ENCODE measurements around the gene ST6GAL2. TPM values are rescaled to one million over a fixed set of nuclear protein-coding genes. Genes with fewer than 3 reads are reported as not detected.

Gene ST6GAL2
- polyA plus RNA-seq, 6 donors from 2014 or later: not detected

DNA sequence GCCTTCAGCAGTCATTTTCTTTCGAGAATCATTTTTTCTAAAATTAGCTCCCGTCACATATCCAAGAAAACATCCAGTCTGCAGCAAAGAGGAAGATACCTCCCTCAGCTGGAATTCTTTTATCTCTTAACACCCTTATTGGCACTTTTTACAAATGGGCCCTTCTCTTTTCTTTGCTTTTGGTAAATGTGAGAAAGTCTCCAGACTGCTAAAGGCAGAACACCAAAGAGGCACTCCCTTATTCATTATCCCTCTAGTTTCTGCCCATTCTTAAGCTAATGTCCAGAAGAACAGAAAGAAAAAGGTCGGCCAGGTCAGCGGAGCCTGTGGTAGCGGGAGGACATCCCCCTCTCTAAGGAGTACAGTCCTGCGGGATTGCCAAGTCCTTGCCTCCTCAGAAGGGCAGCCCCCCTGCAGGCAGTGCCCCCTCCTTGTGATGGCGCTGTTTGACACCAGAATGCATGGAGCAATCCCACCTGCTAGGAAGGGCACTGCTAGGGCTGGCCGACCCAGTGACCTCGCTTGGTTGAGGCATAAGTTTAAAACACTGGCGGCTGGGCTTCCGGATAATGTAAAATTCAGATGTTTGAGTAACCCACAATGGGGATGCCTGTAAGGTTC, 34.0 kb downstream of the ST6GAL2 start:
- DNase-seq: no peak
- no peaks in the 10 kb centered on the region for H3K36me3 Mint-ChIP-seq
- H3K9me3 Mint-ChIP-seq: no peaks in the 10 kb centered on the region
- H3K27ac Mint-ChIP-seq: no peak overlapping the region
- no peaks in the 10 kb centered on the region for H3K27me3 Mint-ChIP-seq
- ATAC-seq (ENCODE audit: low read depth in 2 of 2): no peak
- H3K4me1 Mint-ChIP-seq: no peaks in the 10 kb centered on the region
- no peak overlapping the region for H3K4me3 Mint-ChIP-seq

DNA sequence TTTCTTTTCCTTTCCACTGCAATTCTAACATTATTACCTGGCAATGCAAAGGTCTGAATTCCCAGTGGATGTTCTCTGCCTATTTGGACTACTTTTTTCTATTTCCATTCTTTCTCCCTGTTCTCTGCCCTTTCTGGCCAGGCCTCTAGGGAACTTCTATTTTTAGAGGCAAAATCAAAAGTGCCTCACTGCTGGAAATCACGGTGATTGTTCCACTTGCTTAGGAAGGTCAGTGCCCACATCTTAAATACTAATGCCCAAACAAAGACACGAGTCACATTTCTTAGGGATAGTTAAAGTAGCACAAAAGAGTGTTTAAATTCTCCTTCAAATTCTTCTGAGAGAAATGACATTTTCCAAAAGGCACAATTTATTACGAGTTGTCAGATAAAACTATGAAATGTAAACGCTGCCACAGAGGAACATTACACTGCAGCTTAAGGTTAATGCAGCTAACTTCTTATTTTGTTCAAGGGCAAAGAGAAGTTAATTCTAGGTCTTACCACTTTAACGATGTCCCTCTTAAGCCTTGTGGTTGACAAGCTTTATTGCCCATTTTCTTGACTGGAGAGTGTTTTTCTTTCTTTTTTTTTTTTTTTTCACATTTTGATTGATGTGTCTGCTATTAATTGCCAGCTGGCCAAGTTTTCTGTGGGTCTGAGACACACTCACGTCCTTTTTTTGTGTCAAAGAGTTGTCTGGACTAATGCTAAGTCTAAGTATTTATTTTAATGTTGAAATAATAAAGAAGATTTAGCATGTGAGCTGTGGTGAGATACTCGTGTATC, 34.7 kb downstream of the ST6GAL2 start:
- H3K4me1 Mint-ChIP-seq: no peaks in the 10 kb centered on the region
- DNase-seq (no peak), ATAC-seq (ENCODE audit: low read depth in 2 of 2) (no peak)
- no peaks in the 10 kb centered on the region for H3K27me3 Mint-ChIP-seq
- H3K27ac Mint-ChIP-seq: no peak overlapping the region
- no peaks in the 10 kb centered on the region for H3K36me3 Mint-ChIP-seq
- no peaks in the 10 kb centered on the region for H3K9me3 Mint-ChIP-seq
- no peak overlapping the region for H3K4me3 Mint-ChIP-seq

DNA sequence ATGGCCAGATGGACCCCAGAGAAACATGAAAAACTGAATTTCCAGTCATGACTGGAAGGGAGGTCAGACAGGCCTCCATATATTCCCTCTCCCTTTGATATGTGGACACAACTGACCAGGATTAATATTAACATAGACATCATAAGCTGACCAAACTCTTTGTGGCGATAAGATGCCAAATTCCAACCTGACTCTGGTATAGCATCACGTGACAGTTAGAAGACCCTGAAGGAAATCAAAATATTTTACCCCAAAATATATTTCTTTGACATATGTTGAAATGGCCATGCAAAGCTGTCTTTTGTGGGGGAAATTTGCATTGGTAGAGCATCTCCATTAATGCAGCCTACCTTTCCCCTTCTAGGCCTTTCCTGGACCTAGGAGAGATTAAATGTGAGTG, 36.7 kb downstream of the ST6GAL2 start:
- peaks cover 0 to 4% (median 0%) of the 10 kb centered on the region in 7 donors for H3K9me3 Mint-ChIP-seq
- no peak for ATAC-seq (ENCODE audit: low read depth in 2 of 2)

DNA sequence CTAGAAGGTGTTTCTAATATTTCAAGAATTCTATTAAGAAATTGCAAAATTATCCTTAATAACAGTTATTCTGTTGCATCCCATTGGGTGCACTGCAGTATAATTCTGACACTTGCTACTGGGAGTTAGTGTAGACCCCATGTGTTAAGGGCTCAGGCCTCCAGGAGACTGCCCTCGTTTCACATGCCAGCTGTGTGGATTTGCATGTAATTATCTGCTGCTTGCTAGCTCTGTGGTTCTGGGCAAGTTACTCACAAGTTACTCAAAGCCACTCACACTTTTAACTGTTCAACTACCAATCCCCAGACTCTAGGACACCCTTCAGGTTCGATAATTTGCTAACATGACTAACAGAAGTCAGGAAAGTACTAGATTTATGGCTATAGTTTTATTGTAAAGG, 38.6 kb downstream of the ST6GAL2 start:
- Mint-ChIP-seq H3K36me3 (no peaks in the 10 kb centered on the region), H3K4me1 (no peaks in the 10 kb centered on the region), H3K27me3 (no peaks in the 10 kb centered on the region), H3K4me3 (no peak overlapping the region), H3K9me3 (peaks cover 0 to 4% (median 0%) of the 10 kb centered on the region in 7 donors), H3K27ac (peak overlapping the region in 1 of 6 donors; percentile 18)
- DNase-seq (no peak), ATAC-seq (ENCODE audit: low read depth in 2 of 2) (no peak)

More for the DNA sequence above, 36.7 kb downstream of the ST6GAL2 start:
- H3K27ac Mint-ChIP-seq: no peak overlapping the region
- H3K4me3 Mint-ChIP-seq: no peak overlapping the region
- no peaks in the 10 kb centered on the region for H3K36me3 Mint-ChIP-seq
- H3K27me3 Mint-ChIP-seq: no peaks in the 10 kb centered on the region
- no peak for DNase-seq
- no peaks in the 10 kb centered on the region for H3K4me1 Mint-ChIP-seq

DNA sequence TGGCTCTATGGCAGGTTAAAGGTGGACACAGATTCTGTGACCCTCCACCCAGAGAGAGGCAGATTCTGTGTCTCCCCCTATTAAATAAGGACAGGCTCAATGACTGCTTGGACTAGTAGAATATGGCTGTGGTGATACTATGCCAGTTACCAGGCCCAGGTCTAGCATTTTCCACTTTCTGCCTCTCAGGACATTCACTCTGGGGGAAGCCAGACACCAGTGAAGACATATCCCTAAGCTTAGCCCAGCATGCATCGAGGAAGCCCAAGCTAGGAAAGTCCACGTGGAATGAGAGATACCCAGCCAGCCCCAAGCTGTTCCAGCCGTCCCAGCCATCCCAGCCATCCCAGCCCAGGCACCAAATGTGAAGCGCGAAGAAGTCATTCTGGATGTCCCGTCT, 40.3 kb downstream of the ST6GAL2 start:
- no peak overlapping the region for H3K27ac Mint-ChIP-seq
- ATAC-seq (ENCODE audit: low read depth in 2 of 2): no peak
- H3K27me3 Mint-ChIP-seq: no peaks in the 10 kb centered on the region
- H3K9me3 Mint-ChIP-seq: peaks cover 0 to 9% (median 0%) of the 10 kb centered on the region in 7 donors
- H3K4me3 Mint-ChIP-seq: no peak overlapping the region
- H3K4me1 Mint-ChIP-seq: no peaks in the 10 kb centered on the region
- no peaks in the 10 kb centered on the region for H3K36me3 Mint-ChIP-seq
- no peak for DNase-seq

DNA sequence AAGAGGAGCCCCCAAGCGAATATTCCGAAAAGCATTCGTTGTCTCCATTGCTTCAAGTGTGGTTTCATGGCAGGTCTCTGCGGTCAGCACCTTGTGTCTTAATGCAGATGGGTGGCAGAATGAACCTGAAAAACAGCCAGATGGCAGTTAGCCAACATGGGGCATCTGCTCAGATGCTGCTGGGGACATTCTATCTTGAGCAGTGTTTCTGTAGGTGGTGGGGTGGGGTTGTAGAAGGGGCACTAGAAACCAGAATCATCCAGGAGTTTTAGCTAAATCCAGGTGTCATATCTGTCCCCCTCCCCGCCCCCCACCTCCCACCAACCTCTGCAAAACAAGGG, 42.1 kb downstream of the ST6GAL2 start:
- Mint-ChIP-seq H3K9me3 (peaks cover 0 to 9% (median 0%) of the 10 kb centered on the region in 7 donors), H3K36me3 (no peaks in the 10 kb centered on the region), H3K4me3 (no peak overlapping the region), H3K27ac (no peak overlapping the region), H3K27me3 (no peaks in the 10 kb centered on the region), H3K4me1 (no peaks in the 10 kb centered on the region)
- DNase-seq (no peak), ATAC-seq (ENCODE audit: low read depth in 2 of 2) (no peak)

DNA sequence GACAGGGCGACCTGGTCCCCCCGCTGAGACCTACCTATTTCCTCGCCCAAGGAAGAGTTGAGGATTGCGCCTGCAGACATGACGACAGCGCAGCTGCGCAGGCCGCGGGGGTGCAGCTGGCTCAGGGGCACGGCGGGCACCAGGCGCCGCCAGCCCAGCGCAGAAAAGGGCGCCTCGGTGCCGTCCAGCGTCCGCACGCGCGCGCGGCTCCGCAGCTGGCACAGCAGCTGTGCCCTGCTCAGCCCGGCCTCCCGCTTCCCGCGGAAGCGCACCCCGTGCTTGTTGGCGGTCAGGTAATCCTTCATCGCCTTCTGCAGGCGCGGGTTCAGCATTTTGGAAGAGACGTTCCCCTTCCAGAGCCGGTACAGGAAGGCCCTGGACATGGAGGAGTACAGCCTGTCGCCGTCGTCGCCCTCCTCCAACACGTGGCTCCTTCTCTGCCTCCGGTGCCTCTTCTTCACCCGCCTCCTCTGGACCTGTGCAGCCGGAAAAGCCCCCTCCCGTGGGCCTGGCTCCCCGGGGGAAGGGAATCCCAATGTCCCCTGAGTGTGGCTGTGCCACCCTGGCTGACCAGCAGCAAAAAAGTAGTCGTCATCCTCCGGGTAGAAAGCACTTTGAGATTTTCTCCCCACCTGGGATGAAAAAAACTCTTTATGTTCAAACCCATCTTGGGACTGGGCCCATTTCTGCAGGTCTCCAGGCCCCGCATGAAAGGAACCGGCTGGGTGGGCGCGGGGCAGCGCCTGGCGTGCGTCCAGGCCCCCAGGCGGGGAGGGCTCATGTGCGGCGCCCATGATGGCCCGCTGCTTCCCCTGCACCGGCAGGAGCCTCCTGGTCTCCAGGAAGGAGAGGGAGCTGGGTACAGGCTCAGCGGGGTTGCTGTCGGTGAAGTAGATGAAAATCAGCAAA, 42.7 kb downstream of the ST6GAL2 start:
- H3K9me3 Mint-ChIP-seq: peaks cover 0 to 9% (median 0%) of the 10 kb centered on the region in 7 donors

DNA sequence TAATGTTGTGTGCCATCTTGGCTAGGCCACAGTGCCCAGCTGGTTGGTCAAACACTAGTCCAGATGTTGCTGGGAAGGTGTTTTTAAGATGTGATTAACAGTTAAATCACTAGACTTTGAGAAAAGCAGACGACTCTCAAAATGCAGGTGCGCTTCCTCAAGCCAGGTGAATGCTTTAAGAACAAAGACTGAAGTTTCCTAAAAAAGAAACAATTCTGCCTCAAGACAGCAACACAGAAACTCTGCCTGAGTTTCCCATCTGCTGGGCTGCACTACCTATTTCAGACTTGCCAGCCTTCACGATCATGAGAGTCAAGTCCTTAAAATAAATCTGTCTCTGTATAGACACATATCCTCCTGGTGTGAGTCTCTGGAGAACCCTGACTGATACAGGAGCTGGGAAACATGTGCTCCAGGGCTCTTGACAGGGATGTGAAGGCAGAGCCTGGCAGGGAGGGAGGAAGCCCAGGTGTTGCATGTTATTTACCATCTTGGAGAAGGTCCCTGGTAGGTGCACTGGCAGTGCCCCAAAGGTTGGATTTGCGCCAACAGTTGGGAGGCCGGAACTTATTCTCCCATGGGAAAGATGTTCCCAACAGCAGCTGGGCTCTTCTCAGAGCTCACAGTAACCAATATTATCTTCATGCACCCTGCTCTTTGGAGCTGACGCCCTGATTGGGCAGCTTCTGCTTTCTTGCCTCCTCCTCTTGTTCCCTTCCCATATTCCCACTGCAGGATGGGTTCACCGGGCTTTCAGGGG, 43.9 kb downstream of the ST6GAL2 start:
- H3K36me3 Mint-ChIP-seq: no peaks in the 10 kb centered on the region
- DNase-seq (no peak), ATAC-seq (ENCODE audit: low read depth in 2 of 2) (no peak)
- H3K9me3 Mint-ChIP-seq: peaks cover 0 to 9% (median 0%) of the 10 kb centered on the region in 7 donors
- H3K4me1 Mint-ChIP-seq: no peaks in the 10 kb centered on the region
- H3K27me3 Mint-ChIP-seq: no peaks in the 10 kb centered on the region
- H3K4me3 Mint-ChIP-seq: no peak overlapping the region
- no peak overlapping the region for H3K27ac Mint-ChIP-seq

More for the DNA sequence above, 42.7 kb downstream of the ST6GAL2 start:
- no peaks in the 10 kb centered on the region for H3K4me1 Mint-ChIP-seq
- H3K27ac Mint-ChIP-seq: no peak overlapping the region
- no peaks in the 10 kb centered on the region for H3K27me3 Mint-ChIP-seq
- ATAC-seq (ENCODE audit: low read depth in 2 of 2): no peak
- no peaks in the 10 kb centered on the region for H3K36me3 Mint-ChIP-seq
- no peak for DNase-seq
- H3K4me3 Mint-ChIP-seq: no peak overlapping the region

DNA sequence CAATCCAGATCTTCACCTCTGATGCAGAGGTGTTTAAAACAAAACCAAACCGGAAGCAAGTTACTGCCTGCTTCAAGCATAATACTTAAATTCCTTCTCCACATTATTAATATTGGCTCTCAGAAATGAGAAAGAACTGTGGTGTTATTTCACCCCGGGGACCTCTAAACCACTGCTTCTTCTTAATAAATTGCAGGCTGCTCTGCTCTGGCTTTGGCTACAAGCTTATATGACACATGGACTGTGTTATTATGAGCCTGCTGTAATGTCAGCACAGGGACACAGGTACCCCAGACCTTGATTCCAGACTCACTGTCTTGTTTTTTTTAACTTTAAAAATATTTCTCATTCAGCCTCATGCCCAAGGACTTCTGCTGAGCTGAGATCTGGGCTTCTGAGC, 45.1 kb downstream of the ST6GAL2 start:
- Mint-ChIP-seq H3K36me3 (no peaks in the 10 kb centered on the region), H3K4me3 (no peak overlapping the region), H3K27me3 (no peaks in the 10 kb centered on the region), H3K9me3 (peaks cover 0 to 9% (median 0%) of the 10 kb centered on the region in 7 donors), H3K27ac (no peak overlapping the region), H3K4me1 (no peaks in the 10 kb centered on the region)
- DNase-seq: no peak
- ATAC-seq (ENCODE audit: low read depth in 2 of 2): no peak

DNA sequence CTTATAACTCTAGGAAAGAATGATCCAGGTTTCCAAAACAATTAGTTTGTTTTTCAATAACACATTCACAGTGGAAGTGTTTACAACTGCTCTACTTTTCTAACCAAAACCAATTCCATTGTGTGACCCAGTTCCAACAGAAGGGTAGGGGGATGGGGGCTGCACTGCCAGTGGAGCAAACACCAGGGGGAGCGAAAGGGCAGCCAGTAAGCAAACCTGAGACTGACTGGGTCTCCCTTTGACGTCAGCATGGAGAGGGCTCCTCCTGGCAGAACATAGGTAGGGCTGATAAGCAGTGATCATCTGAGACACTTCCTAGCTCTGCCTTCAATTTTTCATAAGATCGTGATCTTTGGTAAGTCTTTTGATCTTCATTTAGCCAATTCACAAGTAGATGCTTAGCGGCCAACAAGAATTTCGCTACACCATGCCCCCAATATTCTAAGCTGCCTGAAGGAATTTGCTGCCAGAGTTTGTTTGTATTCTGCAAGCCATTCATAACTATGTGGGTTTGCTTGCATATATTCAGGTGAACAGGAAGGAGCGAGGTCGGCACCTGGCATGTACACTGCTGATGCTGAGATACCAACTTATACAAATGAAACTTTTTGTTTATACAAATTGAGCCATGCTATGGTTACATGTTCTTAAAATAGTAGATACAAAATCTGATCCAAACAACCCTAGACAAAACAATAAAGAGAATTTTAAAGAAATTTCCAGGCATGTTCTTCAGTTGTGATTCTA, 45.9 kb downstream of the ST6GAL2 start:
- Mint-ChIP-seq H3K36me3 (no peaks in the 10 kb centered on the region), H3K27ac (no peak overlapping the region), H3K4me1 (no peaks in the 10 kb centered on the region), H3K9me3 (peaks cover 0 to 7% (median 0%) of the 10 kb centered on the region in 7 donors), H3K4me3 (no peak overlapping the region), H3K27me3 (no peaks in the 10 kb centered on the region)
- ATAC-seq (ENCODE audit: low read depth in 2 of 2): no peak
- DNase-seq: no peak

DNA sequence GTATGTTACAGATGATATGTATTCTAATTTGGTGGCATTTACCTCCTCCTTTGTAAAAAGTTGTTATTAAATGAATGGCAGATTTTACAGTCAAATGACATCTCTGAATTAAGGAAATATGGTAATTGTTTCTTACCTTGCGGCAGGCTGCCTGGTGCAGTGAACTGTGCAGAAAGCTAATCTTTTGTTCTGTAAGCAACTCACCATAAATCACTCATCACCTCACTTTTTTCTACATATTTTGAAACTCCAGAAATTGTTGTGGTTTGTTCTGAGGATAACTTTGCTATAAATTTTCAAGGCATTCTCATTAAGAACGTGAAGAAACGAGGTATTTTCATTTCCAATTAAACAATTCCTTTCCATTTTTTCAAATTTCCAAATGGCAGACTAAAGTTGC, 52.7 kb downstream of the ST6GAL2 start:
- no peak overlapping the region for H3K27ac Mint-ChIP-seq
- no peak for ATAC-seq (ENCODE audit: low read depth in 2 of 2)
- peaks cover 0 to 4% (median 0%) of the 10 kb centered on the region in 7 donors for H3K9me3 Mint-ChIP-seq
- H3K27me3 Mint-ChIP-seq: no peaks in the 10 kb centered on the region
- no peaks in the 10 kb centered on the region for H3K36me3 Mint-ChIP-seq
- H3K4me1 Mint-ChIP-seq: no peaks in the 10 kb centered on the region
- DNase-seq: no peak
- no peak overlapping the region for H3K4me3 Mint-ChIP-seq

DNA sequence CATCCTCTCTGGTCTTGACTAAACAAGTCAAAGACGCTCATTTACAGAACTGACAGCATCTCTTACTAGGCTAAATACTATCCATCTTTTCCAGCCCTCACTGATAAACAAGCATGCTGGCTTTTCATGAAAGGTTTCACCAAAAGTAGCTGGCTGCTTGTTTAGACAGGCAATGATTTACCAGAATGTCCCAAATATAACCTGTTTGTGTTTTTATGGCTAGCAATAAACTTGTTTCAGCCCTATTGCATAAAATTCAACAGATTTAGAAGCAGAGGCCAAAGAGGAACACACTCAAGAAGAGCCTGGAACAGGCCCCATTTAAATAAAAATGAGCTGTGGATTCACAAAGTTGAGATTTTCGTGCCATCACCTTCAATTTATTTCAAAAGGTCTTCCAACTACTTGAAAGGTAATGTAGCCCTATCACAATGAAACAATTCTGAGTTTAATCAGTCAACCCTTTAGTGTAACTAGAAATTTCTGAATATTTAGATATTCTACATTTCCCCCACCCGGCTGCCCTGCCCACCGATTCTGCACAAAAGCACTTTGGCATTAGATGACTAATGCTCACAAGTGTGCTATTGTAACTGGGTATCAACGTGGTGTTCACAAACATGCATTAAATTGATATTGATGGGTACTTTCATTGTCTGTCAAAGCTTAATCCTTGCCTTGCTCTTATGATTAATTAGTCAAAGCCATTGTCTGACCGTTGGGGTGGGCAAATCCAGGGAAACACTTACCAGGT, 54.0 kb downstream of the ST6GAL2 start:
- H3K9me3 Mint-ChIP-seq: peaks cover 0 to 4% (median 0%) of the 10 kb centered on the region in 7 donors
- DNase-seq (no peak), ATAC-seq (ENCODE audit: low read depth in 2 of 2) (no peak)
- no peak overlapping the region for H3K4me3 Mint-ChIP-seq
- no peak overlapping the region for H3K27ac Mint-ChIP-seq
- no peaks in the 10 kb centered on the region for H3K4me1 Mint-ChIP-seq
- no peaks in the 10 kb centered on the region for H3K36me3 Mint-ChIP-seq
- no peaks in the 10 kb centered on the region for H3K27me3 Mint-ChIP-seq
